GM12892 (cell line): ENCODE results near the gene ERBB4.

Experiments used
- POLR2A ChIP-seq: IDR thresholded peaks from 2 replicates; pipeline ENCODE4 v1.6.1; 2011; ENCODE audit warnings: low read depth, low read length, control low read depth
- POLR2AphosphoS5 ChIP-seq: IDR thresholded peaks from 2 replicates; pipeline ENCODE4 v1.6.1; 2011; ENCODE audit warnings: low read depth, low read length, control low read depth
- TAF1 ChIP-seq: IDR thresholded peaks from 2 replicates; pipeline ENCODE4 v1.6.1; 2011; ENCODE audit warnings: low read depth, mild to moderate bottlenecking, control low read depth, low read length, borderline replicate concordance

DNA sequence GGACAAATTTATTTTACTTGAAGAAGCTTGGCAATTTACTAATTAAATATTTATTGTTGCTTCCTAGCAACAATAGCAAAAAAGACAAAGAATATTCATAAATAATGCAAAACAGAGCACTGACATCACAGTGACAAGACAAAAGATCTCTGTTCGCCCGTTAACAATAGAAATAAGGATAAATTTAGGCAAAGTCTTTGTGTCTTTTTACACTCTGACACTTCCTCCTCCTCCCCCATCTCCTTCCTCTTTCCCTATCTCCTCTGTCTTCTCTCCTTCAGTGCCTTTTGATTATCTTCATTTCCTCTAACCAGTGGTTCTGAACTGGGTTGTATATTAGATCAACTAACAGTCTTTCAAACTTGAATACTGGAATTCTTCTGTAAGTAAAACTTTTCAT, 808.4 kb downstream of the ERBB4 start:
- no peak for TF ChIP-seq POLR2A
- no peak for TF ChIP-seq TAF1
- TF ChIP-seq POLR2AphosphoS5, result no peak
